ENCODE results near the gene PRKCE. TPM values are rescaled to one million over a fixed set of nuclear protein-coding genes. Genes with fewer than 3 reads are reported as not detected.

Gene PRKCE
- total and polyA plus RNA-seq, 7 donors = 3.0 to 21.9 (median 15.8) TPM

GRCh38 chr2:45674035-45674816, 22.8 kb downstream of the PRKCE start:
- Histone ChIP-seq H3K36me3 (no peaks in the 10 kb centered on the region), H3K27me3 (no peaks in the 10 kb centered on the region), H3K4me1 (peaks cover 0 to 39% (median 29%) of the 10 kb centered on the region in 4 donors), H3K4me3 (no peak overlapping the region), H3K27ac (peak overlapping the region in 3 of 4 donors; percentile 51 to 71 (median 68)), H3K9me3 (no peaks in the 10 kb centered on the region)
- intact Hi-C loops (cut with DNase I) = no loop called here
- TF ChIP-seq EP300 (IDR thresholded peaks at IDR 0.05) = no peak
- TF ChIP-seq, protein P1, sequence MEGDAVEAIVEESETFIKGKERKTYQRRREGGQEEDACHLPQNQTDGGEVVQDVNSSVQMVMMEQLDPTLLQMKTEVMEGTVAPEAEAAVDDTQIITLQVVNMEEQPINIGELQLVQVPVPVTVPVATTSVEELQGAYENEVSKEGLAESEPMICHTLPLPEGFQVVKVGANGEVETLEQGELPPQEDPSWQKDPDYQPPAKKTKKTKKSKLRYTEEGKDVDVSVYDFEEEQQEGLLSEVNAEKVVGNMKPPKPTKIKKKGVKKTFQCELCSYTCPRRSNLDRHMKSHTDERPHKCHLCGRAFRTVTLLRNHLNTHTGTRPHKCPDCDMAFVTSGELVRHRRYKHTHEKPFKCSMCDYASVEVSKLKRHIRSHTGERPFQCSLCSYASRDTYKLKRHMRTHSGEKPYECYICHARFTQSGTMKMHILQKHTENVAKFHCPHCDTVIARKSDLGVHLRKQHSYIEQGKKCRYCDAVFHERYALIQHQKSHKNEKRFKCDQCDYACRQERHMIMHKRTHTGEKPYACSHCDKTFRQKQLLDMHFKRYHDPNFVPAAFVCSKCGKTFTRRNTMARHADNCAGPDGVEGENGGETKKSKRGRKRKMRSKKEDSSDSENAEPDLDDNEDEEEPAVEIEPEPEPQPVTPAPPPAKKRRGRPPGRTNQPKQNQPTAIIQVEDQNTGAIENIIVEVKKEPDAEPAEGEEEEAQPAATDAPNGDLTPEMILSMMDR (IDR thresholded peaks at IDR 0.05) = no peak
- TF ChIP-seq POLR2AphosphoS5 (IDR thresholded peaks at IDR 0.05) = no peak
- TF ChIP-seq POLR2A (IDR thresholded peaks at IDR 0.05) = no peak
- no peak for DNase-seq
- WGBS, 2 donors = 88 to 94% methylated on average over 5 of the region's 5 CpGs

- no peak for TF ChIP-seq POLR2A (IDR thresholded peaks at IDR 0.05)
- no peak for TF ChIP-seq POLR2AphosphoS5 (IDR thresholded peaks at IDR 0.05)
- TF ChIP-seq, protein P1 (IDR thresholded peaks at IDR 0.05) = no peak
- no peak for TF ChIP-seq EP300 (IDR thresholded peaks at IDR 0.05)
- Histone ChIP-seq H3K27me3 (no peaks in the 10 kb centered on the region), H3K4me3 (no peak overlapping the region), H3K27ac (peak overlapping the region; percentile 43 to 71 (median 60)), H3K36me3 (no peaks in the 10 kb centered on the region), H3K4me1 (peaks cover 3 to 50% (median 37%) of the 10 kb centered on the region in 4 donors), H3K9me3 (no peaks in the 10 kb centered on the region)
- intact Hi-C loops (cut with DNase I) = no loop called here
- 15 to 45% methylated on average over 5 of the region's 5 CpGs for WGBS, 2 donors
- DNase-seq = no peak
Measured at GRCh38 chr2:45675263-45675812, 23.9 kb downstream of the PRKCE start.

DNA sequence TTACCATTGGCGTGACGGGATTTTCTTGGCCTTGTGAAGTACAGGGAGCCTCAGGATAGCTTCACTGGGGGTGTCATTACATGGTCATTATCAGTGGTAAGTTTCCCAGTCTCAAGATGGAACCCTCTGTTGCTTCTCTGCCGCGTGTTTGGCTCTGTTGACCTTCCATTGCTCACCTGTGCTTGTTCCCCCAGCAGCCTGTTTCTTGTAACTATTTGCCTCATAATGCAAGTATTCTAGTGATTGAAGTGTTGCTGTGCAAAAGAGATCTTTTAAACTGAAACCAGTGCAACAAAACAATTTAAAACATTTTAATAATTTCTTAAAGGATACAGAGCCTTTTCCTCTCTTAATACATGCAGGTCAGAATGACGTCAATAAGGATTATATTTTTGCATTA, 24.6 kb downstream of the PRKCE start:
- no peaks in the 10 kb centered on the region for H3K27me3 ChIP-seq
- intact Hi-C loops (cut with DNase I) = no loop called here
- 79 to 90% methylated on average over 5 of the region's 5 CpGs for WGBS, 2 donors
- TF ChIP-seq, protein P1 (IDR thresholded peaks at IDR 0.05) = no peak
- TF ChIP-seq EP300 (IDR thresholded peaks at IDR 0.05) = no peak
- TF ChIP-seq POLR2A (IDR thresholded peaks at IDR 0.05) = no peak
- TF ChIP-seq POLR2AphosphoS5 (IDR thresholded peaks at IDR 0.05) = no peak
- no peaks in the 10 kb centered on the region for H3K36me3 ChIP-seq
- H3K9me3 ChIP-seq = no peaks in the 10 kb centered on the region
- H3K4me3 ChIP-seq = no peak overlapping the region
- H3K27ac ChIP-seq = peak overlapping the region; percentile 43 to 71 (median 60)
- DNase-seq = no peak
- H3K4me1 ChIP-seq = peaks cover 3 to 56% (median 43%) of the 10 kb centered on the region in 4 donors

- Histone ChIP-seq H3K4me1 (peaks cover 3 to 68% (median 47%) of the 10 kb centered on the region in 4 donors), H3K4me3 (no peak overlapping the region), H3K9me3 (no peaks in the 10 kb centered on the region), H3K36me3 (no peaks in the 10 kb centered on the region), H3K27ac (peak overlapping the region in 1 of 4 donors; percentile 17), H3K27me3 (no peaks in the 10 kb centered on the region)
- DNase-seq = no peak
- intact Hi-C loops (cut with DNase I) = no loop called here
- TF ChIP-seq, protein P1 (IDR thresholded peaks at IDR 0.05) = no peak
- TF ChIP-seq POLR2A (IDR thresholded peaks at IDR 0.05) = no peak
- WGBS, 2 donors = 89 to 92% methylated on average over 4 of the region's 4 CpGs
Measured at GRCh38 chr2:45678791-45679348, 27.4 kb downstream of the PRKCE start.

Measured in sigmoid colon (tissue), 7 donors.